Spleen (tissue), 7 donors: ENCODE data around the gene NPB.

Experiments used
- CTCF ChIP-seq, 11 experiments: fragments of 200-600 bp in 7 of 11; fragments of 450-650 bp in 4 of 11; sonication (generic) in 4 of 11; IDR thresholded peaks in 8 of 11; conservative IDR thresholded peaks in 3 of 11; 1 replicate in 7 of 11; 2 replicates in 4 of 11; pipeline versions ENCODE4 v1.4.0 to v1.8.0; 2016 to 2021; ENCODE audit warnings: antibody characterized with exemption in 11 of 11, inconsistent platforms in 4 of 11, mild to moderate bottlenecking in 1 of 11
- POLR2A ChIP-seq, 3 donors: fragments of 450-650 bp; IDR thresholded peaks; one replicate each; pipeline ENCODE4 v1.5.1; 2017; ENCODE audit warnings: antibody characterized with exemption in 3 of 3, mild to moderate bottlenecking in 1 of 3
- POLR2AphosphoS5 ChIP-seq, 3 donors: sonication (generic); formaldehyde crosslinking; IDR thresholded peaks; one replicate each; pipeline ENCODE4 v1.5.1; 2017; ENCODE audit warnings: antibody characterized with exemption in 3 of 3
- donor health status: DM: no; HTN: no; CAD: no; lungs with moderate emphysema.
- donor health status: DM: no; HTN: no; CAD: no.
- donor health status: DM: no; HTN: no; CAD: no.

GRCh38 chr17:81947189-81947588 lies 45.2 kb downstream of the NPB start, which contains the start of gene MYADML2:
- TF ChIP-seq CTCF (IDR thresholded peaks at IDR 0.05 in 8 of 11, conservative IDR thresholded peaks at IDR 0.05 in 3 of 11), result no peak
- no peak for TF ChIP-seq POLR2A (IDR thresholded peaks at IDR 0.05)
- no peak for TF ChIP-seq POLR2AphosphoS5 (IDR thresholded peaks at IDR 0.05)
